ENCODE results near the gene HECTD1.

DNA sequence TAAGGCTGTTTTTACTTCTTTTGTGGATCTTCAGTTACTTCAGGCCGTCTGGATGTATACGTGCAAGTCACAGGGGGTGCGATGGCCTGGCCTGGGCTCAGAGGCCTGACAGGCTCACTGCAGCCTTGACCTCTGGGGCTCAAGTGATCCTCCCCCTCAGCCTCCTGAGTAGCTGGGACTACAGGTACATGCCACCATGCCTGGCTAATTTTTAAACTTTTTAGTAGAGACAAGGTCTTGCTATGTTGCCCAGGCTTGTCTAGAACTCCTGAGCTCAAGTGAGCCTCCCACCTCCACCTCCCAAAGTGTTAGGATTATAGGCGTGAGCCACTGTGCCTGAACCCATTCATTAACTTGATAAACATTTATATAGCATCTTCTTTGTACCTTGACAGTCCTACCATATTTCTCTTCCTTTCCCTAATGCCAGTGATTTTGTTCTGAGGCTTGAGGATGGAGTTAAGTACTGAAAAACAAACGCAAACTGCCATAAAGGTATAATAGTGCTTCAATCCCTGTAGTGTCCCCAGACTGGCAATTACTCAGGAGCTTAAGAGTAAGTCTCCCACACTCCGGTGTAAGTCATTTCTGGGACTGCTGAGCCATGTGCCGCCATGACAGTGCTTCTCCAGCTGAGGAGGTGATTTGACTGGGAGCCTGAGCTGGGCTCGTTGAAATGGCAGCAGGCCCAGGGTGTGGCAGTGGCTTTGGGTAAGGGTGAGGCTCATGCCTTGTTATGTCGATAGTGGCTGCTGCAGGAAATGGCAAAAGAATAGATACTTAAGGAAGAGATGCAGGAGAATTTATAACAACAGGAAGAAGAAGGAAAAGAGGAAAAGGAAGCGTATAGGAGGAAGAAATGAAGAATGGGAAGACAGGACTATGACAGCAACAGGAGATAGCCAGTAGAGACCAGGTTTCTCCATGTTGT is 43.7 kb upstream of the HECTD1 start:
- TF ChIP-seq JUND (IDR thresholded peaks at IDR 0.05; ENCODE audit: low read depth, low read length) (no peak), RUNX3 (IDR thresholded peaks at IDR 0.05; ENCODE audit: low read length) (no peak), SIX5 (IDR thresholded peaks at IDR 0.05; ENCODE audit: low read depth, low read length, severe bottlenecking) (no peak), YY1 (IDR thresholded peaks at IDR 0.05; ENCODE audit: low read depth, low read length) (no peak), POLR2AphosphoS5 (IDR thresholded peaks at IDR 0.05; ENCODE audit: low read length) (no peak), POLR2A (IDR thresholded peaks at IDR 0.05; ENCODE audit: low read depth, low read length) (no peak), NR2C2 (IDR thresholded peaks at IDR 0.05; ENCODE audit: borderline replicate concordance, control insufficient read depth, insufficient read length, low read depth) (no peak), RB1 (IDR thresholded peaks at IDR 0.05; ENCODE audit: borderline replicate concordance) (no peak)
- TF ChIP-seq, protein P1, sequence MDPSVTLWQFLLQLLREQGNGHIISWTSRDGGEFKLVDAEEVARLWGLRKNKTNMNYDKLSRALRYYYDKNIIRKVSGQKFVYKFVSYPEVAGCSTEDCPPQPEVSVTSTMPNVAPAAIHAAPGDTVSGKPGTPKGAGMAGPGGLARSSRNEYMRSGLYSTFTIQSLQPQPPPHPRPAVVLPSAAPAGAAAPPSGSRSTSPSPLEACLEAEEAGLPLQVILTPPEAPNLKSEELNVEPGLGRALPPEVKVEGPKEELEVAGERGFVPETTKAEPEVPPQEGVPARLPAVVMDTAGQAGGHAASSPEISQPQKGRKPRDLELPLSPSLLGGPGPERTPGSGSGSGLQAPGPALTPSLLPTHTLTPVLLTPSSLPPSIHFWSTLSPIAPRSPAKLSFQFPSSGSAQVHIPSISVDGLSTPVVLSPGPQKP (IDR thresholded peaks at IDR 0.05; ENCODE audit: low read depth, low read length), result no peak
- TF ChIP-seq, protein P2, sequence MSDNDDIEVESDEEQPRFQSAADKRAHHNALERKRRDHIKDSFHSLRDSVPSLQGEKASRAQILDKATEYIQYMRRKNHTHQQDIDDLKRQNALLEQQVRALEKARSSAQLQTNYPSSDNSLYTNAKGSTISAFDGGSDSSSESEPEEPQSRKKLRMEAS (IDR thresholded peaks at IDR 0.05; ENCODE audit: low read depth, low read length), result no peak
- TF ChIP-seq, protein P3, sequence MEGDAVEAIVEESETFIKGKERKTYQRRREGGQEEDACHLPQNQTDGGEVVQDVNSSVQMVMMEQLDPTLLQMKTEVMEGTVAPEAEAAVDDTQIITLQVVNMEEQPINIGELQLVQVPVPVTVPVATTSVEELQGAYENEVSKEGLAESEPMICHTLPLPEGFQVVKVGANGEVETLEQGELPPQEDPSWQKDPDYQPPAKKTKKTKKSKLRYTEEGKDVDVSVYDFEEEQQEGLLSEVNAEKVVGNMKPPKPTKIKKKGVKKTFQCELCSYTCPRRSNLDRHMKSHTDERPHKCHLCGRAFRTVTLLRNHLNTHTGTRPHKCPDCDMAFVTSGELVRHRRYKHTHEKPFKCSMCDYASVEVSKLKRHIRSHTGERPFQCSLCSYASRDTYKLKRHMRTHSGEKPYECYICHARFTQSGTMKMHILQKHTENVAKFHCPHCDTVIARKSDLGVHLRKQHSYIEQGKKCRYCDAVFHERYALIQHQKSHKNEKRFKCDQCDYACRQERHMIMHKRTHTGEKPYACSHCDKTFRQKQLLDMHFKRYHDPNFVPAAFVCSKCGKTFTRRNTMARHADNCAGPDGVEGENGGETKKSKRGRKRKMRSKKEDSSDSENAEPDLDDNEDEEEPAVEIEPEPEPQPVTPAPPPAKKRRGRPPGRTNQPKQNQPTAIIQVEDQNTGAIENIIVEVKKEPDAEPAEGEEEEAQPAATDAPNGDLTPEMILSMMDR (IDR thresholded peaks at IDR 0.05 in 2 of 3, conservative IDR thresholded peaks at IDR 0.05 in 1 of 3; ENCODE audit: control insufficient read depth in 2 of 3, extremely low read depth in 1 of 3, insufficient read depth in 1 of 3, low read depth in 3 of 3, low read length in 3 of 3), result no peak
- TF ChIP-seq, protein P4, sequence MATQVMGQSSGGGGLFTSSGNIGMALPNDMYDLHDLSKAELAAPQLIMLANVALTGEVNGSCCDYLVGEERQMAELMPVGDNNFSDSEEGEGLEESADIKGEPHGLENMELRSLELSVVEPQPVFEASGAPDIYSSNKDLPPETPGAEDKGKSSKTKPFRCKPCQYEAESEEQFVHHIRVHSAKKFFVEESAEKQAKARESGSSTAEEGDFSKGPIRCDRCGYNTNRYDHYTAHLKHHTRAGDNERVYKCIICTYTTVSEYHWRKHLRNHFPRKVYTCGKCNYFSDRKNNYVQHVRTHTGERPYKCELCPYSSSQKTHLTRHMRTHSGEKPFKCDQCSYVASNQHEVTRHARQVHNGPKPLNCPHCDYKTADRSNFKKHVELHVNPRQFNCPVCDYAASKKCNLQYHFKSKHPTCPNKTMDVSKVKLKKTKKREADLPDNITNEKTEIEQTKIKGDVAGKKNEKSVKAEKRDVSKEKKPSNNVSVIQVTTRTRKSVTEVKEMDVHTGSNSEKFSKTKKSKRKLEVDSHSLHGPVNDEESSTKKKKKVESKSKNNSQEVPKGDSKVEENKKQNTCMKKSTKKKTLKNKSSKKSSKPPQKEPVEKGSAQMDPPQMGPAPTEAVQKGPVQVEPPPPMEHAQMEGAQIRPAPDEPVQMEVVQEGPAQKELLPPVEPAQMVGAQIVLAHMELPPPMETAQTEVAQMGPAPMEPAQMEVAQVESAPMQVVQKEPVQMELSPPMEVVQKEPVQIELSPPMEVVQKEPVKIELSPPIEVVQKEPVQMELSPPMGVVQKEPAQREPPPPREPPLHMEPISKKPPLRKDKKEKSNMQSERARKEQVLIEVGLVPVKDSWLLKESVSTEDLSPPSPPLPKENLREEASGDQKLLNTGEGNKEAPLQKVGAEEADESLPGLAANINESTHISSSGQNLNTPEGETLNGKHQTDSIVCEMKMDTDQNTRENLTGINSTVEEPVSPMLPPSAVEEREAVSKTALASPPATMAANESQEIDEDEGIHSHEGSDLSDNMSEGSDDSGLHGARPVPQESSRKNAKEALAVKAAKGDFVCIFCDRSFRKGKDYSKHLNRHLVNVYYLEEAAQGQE (IDR thresholded peaks at IDR 0.05; ENCODE audit: low read depth, low read length), result no peak
